ENCODE measurements around the gene OGFOD2. TPM values are rescaled to one million over a fixed set of nuclear protein-coding genes. Genes with fewer than 3 reads are reported as not detected.

Gene OGFOD2
- total and polyA plus RNA-seq, 2 of the 13 experiments (the other 11 are each of a cell fraction or from before 2014, with no cell fraction given), result 13.2 to 14.6 TPM

DNA sequence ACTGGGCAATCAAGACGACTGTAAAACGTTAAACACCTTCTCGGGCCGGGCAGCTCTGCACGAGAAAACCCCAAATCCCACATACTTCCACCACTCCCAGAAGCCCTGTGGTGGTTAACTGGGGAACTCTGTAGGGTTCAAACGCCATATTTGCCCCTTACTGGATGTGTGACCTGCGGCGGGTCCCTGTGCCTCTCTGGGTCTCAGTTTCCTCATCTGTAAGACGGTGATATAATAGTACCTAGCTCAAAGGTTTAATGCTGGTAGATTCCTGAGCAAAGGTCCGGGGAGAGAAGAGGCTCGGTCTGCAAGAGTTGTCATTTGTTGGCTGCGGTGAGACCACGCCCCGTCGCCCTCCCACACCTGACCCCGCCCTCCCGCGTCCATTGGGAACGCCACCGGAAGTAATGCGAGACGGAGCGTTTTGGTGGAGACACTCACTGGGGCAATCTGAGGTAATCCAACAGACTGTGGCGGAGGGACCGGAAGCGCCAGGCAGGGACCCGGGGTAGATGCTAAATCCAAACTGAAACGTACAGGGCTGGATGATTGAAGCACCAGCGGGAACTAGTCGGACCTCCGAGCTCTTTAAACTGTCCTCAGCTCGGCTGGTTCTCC lies 661 bp upstream of the OGFOD2 start (continued):
- TF ChIP-seq ZNF333 (CRISPR knock-in tag; IDR thresholded peaks at IDR 0.05; ENCODE audit: borderline replicate concordance) (no peak), POLR2G (IDR thresholded peaks at IDR 0.05; ENCODE audit: low read depth, low read length) (peak; percentile 68; the same call in 1 of the 2 replicates), DMAP1 (CRISPR knock-in tag; IDR thresholded peaks at IDR 0.05) (peak; percentile 83), ZNF354B (CRISPR knock-in tag; IDR thresholded peaks at IDR 0.05) (no peak), RFXANK (CRISPR knock-in tag; IDR thresholded peaks at IDR 0.05) (no peak), FOXK1 (CRISPR knock-in tag; IDR thresholded peaks at IDR 0.05; ENCODE audit: borderline replicate concordance, low read depth) (peak; percentile 91; the same call in 1 of the 2 replicates), POLR2A (IDR thresholded peaks at IDR 0.05; ENCODE audit: insufficient read depth in 1 of 2, low read depth in 2 of 2, low read length in 2 of 2) (peak in 1 of 2 experiments; percentile 43; a peak in 1 of 4 replicates), ZFP36L1 (CRISPR knock-in tag; IDR thresholded peaks at IDR 0.05) (no peak), ZNF75D (CRISPR knock-in tag; IDR thresholded peaks at IDR 0.05; ENCODE audit: borderline replicate concordance) (no peak), ZNF367 (CRISPR knock-in tag; IDR thresholded peaks at IDR 0.05; ENCODE audit: borderline replicate concordance) (no peak), XBP1 (CRISPR knock-in tag; IDR thresholded peaks at IDR 0.05) (no peak), HMG20A (CRISPR knock-in tag; IDR thresholded peaks at IDR 0.05; ENCODE audit: borderline replicate concordance) (no peak), HMGA1 (CRISPR knock-in tag; conservative IDR thresholded peaks at IDR 0.05) (no peak), CBX2 (IDR thresholded peaks at IDR 0.05; ENCODE audit: low read depth, low read length) (no peak), CBX2 (CRISPR knock-in tag; IDR thresholded peaks at IDR 0.05; ENCODE audit: low read depth) (no peak), ZNF431 (CRISPR knock-in tag; IDR thresholded peaks at IDR 0.05; ENCODE audit: borderline replicate concordance, low read depth) (no peak), ZSCAN29 (CRISPR knock-in tag; conservative IDR thresholded peaks at IDR 0.05) (no peak), SOX13 (IDR thresholded peaks at IDR 0.05) (no peak), SOX13 (CRISPR knock-in tag; conservative IDR thresholded peaks at IDR 0.05 in 1 of 2, IDR thresholded peaks at IDR 0.05 in 1 of 2) (peak in 1 of 2 experiments; percentile 42; a peak in 1 of 4 replicates), FOXC1 (CRISPR knock-in tag; IDR thresholded peaks at IDR 0.05; ENCODE audit: borderline replicate concordance) (no peak; the same call in 1 of the 2 replicates), RARA (CRISPR knock-in tag; IDR thresholded peaks at IDR 0.05) (0 out of 2 replicates have a peak, but pooled peaks have one; percentile 47), ATRX (CRISPR knock-in tag; IDR thresholded peaks at IDR 0.05; ENCODE audit: borderline replicate concordance) (no peak), NFE2 (CRISPR knock-in tag; IDR thresholded peaks at IDR 0.05) (no peak), STAT6 (CRISPR knock-in tag; IDR thresholded peaks at IDR 0.05; ENCODE audit: borderline replicate concordance) (no peak), SNAI1 (CRISPR knock-in tag; IDR thresholded peaks at IDR 0.05; ENCODE audit: borderline replicate concordance) (no peak), ZNF660 (CRISPR knock-in tag; IDR thresholded peaks at IDR 0.05; ENCODE audit: borderline replicate concordance, low read depth) (no peak)
- TF ChIP-seq, protein P1, sequence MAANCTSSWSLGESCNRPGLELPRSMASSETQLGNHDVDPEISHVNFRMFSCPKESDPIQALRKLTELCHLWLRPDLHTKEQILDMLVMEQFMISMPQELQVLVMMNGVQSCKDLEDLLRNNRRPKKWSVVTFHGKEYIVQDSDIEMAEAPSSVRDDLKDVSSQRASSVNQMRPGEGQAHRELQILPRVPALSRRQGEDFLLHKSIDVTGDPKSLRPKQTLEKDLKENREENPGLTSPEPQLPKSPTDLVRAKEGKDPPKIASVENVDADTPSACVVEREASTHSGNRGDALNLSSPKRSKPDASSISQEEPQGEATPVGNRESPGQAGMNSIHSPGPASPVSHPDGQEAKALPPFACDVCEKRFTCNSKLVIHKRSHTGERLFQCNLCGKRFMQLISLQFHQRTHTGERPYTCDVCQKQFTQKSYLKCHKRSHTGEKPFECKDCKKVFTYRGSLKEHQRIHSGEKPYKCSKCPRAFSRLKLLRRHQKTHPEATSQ (CRISPR knock-in tag; IDR thresholded peaks at IDR 0.05; ENCODE audit: borderline replicate concordance), result no peak

Measured in HepG2 (cell line).